ENCODE measurements around the gene TEK. TPM values are rescaled to one million over a fixed set of nuclear protein-coding genes. Genes with fewer than 3 reads are reported as not detected.

TEK gene
- total RNA-seq, 4 donors from 2014 or later, result 7.5 to 17.4 (median 15.5) TPM

GRCh38 chr9:27193886-27194285 is 84.9 kb downstream of the TEK start:
- 93% methylated on average over 1 of the region's 1 CpG for WGBS
- DNase-seq (ENCODE audit: extremely low spot score), result peak; percentile 45
- Histone ChIP-seq H3K27ac (replicated peaks in 1 of 4) (no peak overlapping the region), H3K27me3 (no peaks in the 10 kb centered on the region), H3K4me1 (peaks cover 22 to 43% (median 32%) of the 10 kb centered on the region in 4 donors), H3K36me3 (peaks cover 0 to 16% (median 0%) of the 10 kb centered on the region in 4 donors), H3K4me3 (no peak overlapping the region), H3K9me3 (no peaks in the 10 kb centered on the region)
- intact Hi-C loops (cut with DNase I), result no loop called here
- TF ChIP-seq POLR2AphosphoS5 (IDR thresholded peaks at IDR 0.05) (no peak), CTCF (IDR thresholded peaks at IDR 0.05) (no peak), EP300 (IDR thresholded peaks at IDR 0.05) (no peak), POLR2A (IDR thresholded peaks at IDR 0.05; ENCODE audit: low read depth) (no peak)

- no peaks in the 10 kb centered on the region for H3K27me3 ChIP-seq
- no peaks in the 10 kb centered on the region for H3K9me3 ChIP-seq
- intact Hi-C loops (cut with DNase I), result no loop called here
- H3K4me1 ChIP-seq, result peaks cover 22 to 43% (median 32%) of the 10 kb centered on the region in 4 donors
- peak; percentile 68 for DNase-seq (ENCODE audit: extremely low spot score)
- H3K36me3 ChIP-seq, result peaks cover 0 to 14% (median 0%) of the 10 kb centered on the region in 4 donors
- no peak overlapping the region for H3K4me3 ChIP-seq
- TF ChIP-seq CTCF (IDR thresholded peaks at IDR 0.05), result no peak
- peak in 1 of 2 donors; percentile 46 for TF ChIP-seq POLR2AphosphoS5 (IDR thresholded peaks at IDR 0.05)
- no peak for TF ChIP-seq EP300 (IDR thresholded peaks at IDR 0.05)
- TF ChIP-seq POLR2A (IDR thresholded peaks at IDR 0.05; ENCODE audit: low read depth), result no peak
- no peak overlapping the region for H3K27ac ChIP-seq (replicated peaks in 1 of 4)
- WGBS, result 45% methylated on average over 5 of the region's 5 CpGs
These were observed 85.5 kb downstream of the TEK start for GRCh38 chr9:27194401-27195091.

DNA sequence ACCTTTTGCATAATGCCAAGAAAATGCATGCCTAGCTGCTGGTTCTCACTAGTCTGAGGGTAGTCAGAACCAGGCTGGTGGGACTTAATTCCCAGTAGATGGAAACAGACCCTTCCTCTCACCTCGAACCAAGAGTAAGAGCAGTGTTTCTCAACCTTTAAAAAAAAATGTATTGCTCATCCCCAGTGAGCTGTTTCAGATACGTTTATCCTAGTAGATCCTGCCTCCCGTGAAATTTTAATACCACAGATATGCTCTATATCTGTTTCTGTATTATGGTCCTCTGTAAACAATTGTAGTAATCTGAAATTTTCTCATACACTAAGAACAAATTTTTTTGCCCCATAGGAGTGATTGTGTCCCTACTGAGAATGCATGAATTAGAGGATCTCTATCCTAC is 86.2 kb downstream of the TEK start:
- Histone ChIP-seq H3K9me3 (no peaks in the 10 kb centered on the region), H3K27ac (replicated peaks in 1 of 4) (no peak overlapping the region), H3K4me1 (peaks cover 22 to 43% (median 32%) of the 10 kb centered on the region in 4 donors), H3K36me3 (peaks cover 0 to 14% (median 0%) of the 10 kb centered on the region in 4 donors), H3K27me3 (no peaks in the 10 kb centered on the region), H3K4me3 (no peak overlapping the region)
- WGBS, result 76% methylated on average over 3 of the region's 3 CpGs
- intact Hi-C loops (cut with DNase I), result no loop called here
- TF ChIP-seq POLR2A (IDR thresholded peaks at IDR 0.05; ENCODE audit: low read depth), result no peak
- no peak for TF ChIP-seq POLR2AphosphoS5 (IDR thresholded peaks at IDR 0.05)
- no peak for TF ChIP-seq CTCF (IDR thresholded peaks at IDR 0.05)
- TF ChIP-seq EP300 (IDR thresholded peaks at IDR 0.05), result no peak
- peak; percentile 17 for DNase-seq (ENCODE audit: extremely low spot score)

DNA sequence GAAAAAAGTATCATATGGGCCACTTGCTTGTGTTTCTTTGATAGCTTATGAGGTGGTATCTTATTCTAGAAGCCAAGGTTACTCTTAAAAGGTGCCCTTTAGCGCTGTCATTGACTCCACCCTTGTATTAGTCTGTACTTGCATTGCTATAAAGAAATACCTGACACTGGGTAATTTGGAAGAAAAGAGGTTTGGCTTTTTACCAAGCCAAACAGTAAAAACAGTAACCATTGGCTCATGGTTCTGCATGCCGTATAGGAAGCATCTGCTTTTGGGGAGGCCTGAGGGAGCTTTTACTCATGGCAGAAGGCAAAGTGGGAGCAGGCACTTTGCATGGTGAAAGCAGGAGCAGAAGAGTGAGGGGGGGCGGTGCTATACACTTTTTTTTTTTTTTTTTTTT is 87.4 kb downstream of the TEK start:
- TF ChIP-seq POLR2A (IDR thresholded peaks at IDR 0.05; ENCODE audit: low read depth) (no peak), EP300 (IDR thresholded peaks at IDR 0.05) (no peak), CTCF (IDR thresholded peaks at IDR 0.05) (no peak), POLR2AphosphoS5 (IDR thresholded peaks at IDR 0.05) (no peak)
- Histone ChIP-seq H3K27me3 (no peaks in the 10 kb centered on the region), H3K27ac (replicated peaks in 1 of 4) (no peak overlapping the region), H3K4me3 (no peak overlapping the region), H3K9me3 (no peaks in the 10 kb centered on the region), H3K36me3 (peaks cover 0 to 7% (median 0%) of the 10 kb centered on the region in 4 donors), H3K4me1 (peaks cover 22 to 38% (median 30%) of the 10 kb centered on the region in 4 donors)
- peak; percentile 21 for DNase-seq (ENCODE audit: extremely low spot score)
- 92% methylated on average over 3 of the region's 3 CpGs for WGBS
- intact Hi-C loops (cut with DNase I), result no loop called here
